ENCODE measurements around the gene SUCLA2.

Gene SUCLA2

DNA sequence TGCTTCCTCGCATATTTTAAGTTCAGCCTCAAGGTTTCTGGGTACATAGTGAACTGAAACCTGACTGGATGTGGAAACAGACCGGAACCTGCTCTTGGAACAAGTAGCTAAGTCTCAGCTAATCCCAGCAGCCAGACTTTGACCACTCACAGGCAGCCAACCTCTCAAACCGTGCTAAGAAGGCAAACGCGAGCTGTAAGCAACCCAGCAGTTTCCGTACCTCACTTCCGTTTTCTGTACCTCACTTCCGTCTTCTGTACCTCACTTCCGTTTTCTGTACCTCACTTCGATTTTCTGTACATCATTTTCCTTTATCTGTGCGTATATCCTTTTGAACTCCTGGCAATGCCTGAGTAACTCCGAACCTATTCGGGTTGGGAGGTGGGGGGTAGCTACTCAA, 96.8 kb downstream of the SUCLA2 start:
- no peak for DNase-seq (ENCODE audit: low spot score)
- Mint-ChIP-seq H3K4me1 (ENCODE audit: low read depth) (peaks cover 1% of the 10 kb centered on the region), H3K27me3 (ENCODE audit: low read depth) (no peaks in the 10 kb centered on the region), H3K9me3 (no peaks in the 10 kb centered on the region), H3K36me3 (ENCODE audit: low read depth) (no peaks in the 10 kb centered on the region), H3K27ac (no peak overlapping the region), H3K4me3 (no peak overlapping the region)

DNA sequence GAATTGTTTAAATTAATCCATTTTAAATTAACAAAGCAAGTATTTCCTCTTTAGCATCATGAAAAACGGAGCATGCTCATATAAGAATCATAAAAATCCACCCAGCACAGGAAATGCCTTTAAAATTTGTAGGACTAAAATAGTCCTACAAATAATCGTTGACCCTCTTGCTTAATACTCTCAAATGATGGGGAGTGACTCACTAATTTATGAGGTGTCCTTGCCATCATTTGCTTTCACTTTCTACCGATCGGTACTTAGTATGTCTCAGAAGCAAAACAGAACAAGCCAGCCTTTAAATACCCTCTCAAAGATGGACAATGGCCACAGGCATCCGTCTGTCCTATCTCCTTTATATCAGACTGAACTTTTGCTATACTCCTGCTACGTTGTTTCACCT, 97.2 kb downstream of the SUCLA2 start:
- Mint-ChIP-seq H3K36me3 (ENCODE audit: low read depth) (no peaks in the 10 kb centered on the region), H3K27me3 (ENCODE audit: low read depth) (no peaks in the 10 kb centered on the region), H3K27ac (no peak overlapping the region), H3K4me1 (ENCODE audit: low read depth) (peaks cover 1% of the 10 kb centered on the region), H3K9me3 (no peaks in the 10 kb centered on the region), H3K4me3 (no peak overlapping the region)
- no peak for DNase-seq (ENCODE audit: low spot score)

DNA sequence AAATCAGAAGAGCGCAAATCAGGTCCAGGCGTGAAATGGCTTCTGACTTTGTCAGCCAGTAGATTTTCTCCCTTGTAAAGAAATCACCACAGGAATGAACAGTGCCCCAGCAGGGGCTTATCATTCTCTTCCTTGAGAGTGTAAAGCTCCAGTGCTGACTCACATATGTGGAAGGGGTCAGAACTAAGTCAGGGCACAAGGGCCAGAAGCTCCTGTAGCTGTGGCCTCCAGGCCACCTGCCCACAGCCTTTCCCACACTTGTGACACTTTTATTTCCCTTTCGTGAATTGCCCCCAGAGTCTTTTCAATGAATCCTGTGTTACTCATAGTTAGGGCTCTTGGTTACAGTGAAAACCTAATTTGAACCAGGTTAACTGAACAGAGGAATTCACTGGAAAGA, 99.6 kb downstream of the SUCLA2 start:
- Mint-ChIP-seq H3K4me3 (no peak overlapping the region), H3K9me3 (no peaks in the 10 kb centered on the region), H3K27me3 (ENCODE audit: low read depth) (no peaks in the 10 kb centered on the region), H3K36me3 (ENCODE audit: low read depth) (no peaks in the 10 kb centered on the region), H3K27ac (no peak overlapping the region), H3K4me1 (ENCODE audit: low read depth) (peaks cover 1% of the 10 kb centered on the region)
- DNase-seq (ENCODE audit: low spot score): no peak

DNA sequence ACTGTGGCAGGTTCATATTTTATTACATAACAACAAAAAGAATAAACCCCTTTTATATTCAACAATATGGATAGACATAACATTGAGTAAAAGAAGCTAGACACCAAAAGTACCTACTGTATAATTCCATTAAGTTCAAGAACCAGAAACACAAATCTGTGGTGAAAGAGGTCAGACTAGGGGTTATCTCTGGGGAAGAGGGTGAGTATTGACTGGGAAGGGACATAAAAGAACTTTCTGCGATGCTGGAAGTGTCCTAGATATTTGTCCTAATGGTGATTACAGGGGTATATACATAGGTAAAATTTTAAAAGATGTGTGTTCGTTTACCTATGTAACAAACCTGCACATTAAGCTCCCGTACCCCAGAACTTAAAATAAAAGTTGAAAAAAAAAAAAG, 103.0 kb downstream of the SUCLA2 start:
- Mint-ChIP-seq H3K4me1 (ENCODE audit: low read depth) (no peaks in the 10 kb centered on the region), H3K27me3 (ENCODE audit: low read depth) (no peaks in the 10 kb centered on the region), H3K4me3 (no peak overlapping the region), H3K9me3 (no peaks in the 10 kb centered on the region), H3K27ac (no peak overlapping the region), H3K36me3 (ENCODE audit: low read depth) (no peaks in the 10 kb centered on the region)
- no peak for DNase-seq (ENCODE audit: low spot score)

DNA sequence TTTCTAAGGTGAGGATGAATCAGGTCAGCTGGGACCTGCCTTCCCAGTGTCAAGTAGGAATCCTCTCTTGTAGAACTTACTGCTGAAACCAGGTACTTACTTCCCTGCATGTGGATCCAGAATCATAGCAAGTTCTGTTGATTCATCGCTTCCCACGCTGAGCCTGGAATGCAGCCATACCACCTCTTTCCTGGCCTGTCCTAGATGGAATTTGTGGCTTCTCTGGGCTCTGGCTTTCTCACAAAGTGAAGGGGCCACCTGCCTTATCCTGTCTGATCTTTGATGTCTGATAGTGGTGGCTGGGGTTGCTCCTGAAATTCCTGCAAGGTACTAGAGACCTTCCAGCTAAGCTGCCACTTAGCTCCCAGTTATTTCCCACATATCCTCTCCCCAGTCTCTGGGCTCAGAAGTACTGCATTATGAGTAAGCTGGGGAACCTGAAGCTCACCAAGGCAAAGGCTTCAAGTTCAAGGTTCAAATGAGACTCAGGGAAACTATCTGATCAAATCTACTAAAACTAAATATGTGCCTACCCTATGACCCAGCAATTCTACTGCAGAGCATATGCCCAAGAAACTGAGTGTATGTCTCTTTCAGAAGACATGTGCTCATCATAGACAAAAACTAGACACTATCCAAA, 103.5 kb downstream of the SUCLA2 start:
- no peak for DNase-seq (ENCODE audit: low spot score)
- H3K4me3 Mint-ChIP-seq: no peak overlapping the region
- H3K36me3 Mint-ChIP-seq (ENCODE audit: low read depth): no peaks in the 10 kb centered on the region
- H3K4me1 Mint-ChIP-seq (ENCODE audit: low read depth): no peaks in the 10 kb centered on the region
- no peaks in the 10 kb centered on the region for H3K9me3 Mint-ChIP-seq
- H3K27ac Mint-ChIP-seq: no peak overlapping the region
- H3K27me3 Mint-ChIP-seq (ENCODE audit: low read depth): no peaks in the 10 kb centered on the region

DNA sequence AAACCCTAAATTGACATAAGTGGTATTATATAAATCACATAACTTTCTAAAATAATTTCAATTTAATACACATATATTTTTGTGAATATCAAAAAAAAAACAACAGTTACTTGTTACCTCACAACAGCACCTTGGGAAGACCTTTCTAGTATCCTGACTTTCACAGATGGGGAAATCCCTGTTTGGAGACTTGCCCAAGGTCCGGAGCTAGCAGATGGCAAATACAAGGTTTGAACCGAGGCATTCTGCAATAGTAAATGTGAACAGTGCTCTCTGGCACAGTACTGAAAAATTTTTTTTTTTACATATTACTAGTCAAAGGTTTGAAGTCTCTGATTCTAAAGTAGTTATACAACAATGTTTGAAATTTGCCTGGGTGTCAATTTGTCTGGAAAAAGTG, 104.5 kb downstream of the SUCLA2 start:
- no peak overlapping the region for H3K27ac Mint-ChIP-seq
- no peak overlapping the region for H3K4me3 Mint-ChIP-seq
- no peaks in the 10 kb centered on the region for H3K4me1 Mint-ChIP-seq (ENCODE audit: low read depth)
- no peaks in the 10 kb centered on the region for H3K36me3 Mint-ChIP-seq (ENCODE audit: low read depth)
- H3K9me3 Mint-ChIP-seq: no peaks in the 10 kb centered on the region
- DNase-seq (ENCODE audit: low spot score): no peak
- no peaks in the 10 kb centered on the region for H3K27me3 Mint-ChIP-seq (ENCODE audit: low read depth)

DNA sequence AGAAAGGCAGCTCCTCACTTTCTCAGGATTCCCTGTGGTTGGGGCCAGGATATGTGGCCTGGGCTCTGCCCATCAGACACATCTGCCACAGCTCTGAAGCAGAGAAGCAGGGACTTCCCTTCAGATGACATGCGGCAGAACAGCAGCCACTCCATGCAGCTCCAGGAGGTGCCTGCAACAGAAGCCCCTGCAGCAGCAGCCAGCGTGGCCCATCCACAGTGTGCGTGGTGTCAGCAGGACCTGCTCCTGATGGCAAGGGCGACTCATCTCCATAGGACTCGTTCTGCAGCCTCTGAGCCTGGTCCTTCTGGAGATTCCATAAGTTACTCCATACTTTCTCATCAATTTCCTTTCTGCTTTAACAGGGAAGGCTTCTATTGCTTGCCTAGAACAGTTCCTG, 105.0 kb downstream of the SUCLA2 start:
- H3K4me1 Mint-ChIP-seq (ENCODE audit: low read depth): no peaks in the 10 kb centered on the region
- H3K4me3 Mint-ChIP-seq: no peak overlapping the region
- no peak for DNase-seq (ENCODE audit: low spot score)
- no peaks in the 10 kb centered on the region for H3K27me3 Mint-ChIP-seq (ENCODE audit: low read depth)
- H3K9me3 Mint-ChIP-seq: no peaks in the 10 kb centered on the region
- no peak overlapping the region for H3K27ac Mint-ChIP-seq
- H3K36me3 Mint-ChIP-seq (ENCODE audit: low read depth): no peaks in the 10 kb centered on the region

DNA sequence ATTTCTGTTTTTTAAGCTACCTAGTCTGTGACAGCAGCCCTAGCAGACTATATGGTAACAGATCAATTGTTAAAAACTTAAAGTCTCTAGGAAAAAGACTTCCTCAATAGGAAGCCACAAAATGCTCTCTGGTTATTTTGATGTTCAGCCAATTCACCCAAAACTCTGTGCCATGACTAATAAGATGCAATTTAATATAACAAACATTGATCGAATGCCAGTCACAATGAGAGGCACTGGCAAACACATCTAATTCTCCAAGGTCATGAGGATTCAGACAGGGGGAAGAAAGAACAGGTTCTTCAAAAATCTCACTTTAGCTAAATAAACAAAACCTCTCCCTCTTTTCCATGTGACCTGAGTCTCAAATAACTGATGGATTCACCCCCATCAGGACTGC, 107.5 kb downstream of the SUCLA2 start:
- Mint-ChIP-seq H3K27ac (no peak overlapping the region), H3K36me3 (ENCODE audit: low read depth) (no peaks in the 10 kb centered on the region), H3K4me1 (ENCODE audit: low read depth) (peaks cover 7% of the 10 kb centered on the region), H3K9me3 (no peaks in the 10 kb centered on the region), H3K4me3 (no peak overlapping the region), H3K27me3 (ENCODE audit: low read depth) (no peaks in the 10 kb centered on the region)
- DNase-seq (ENCODE audit: low spot score): no peak
